Measurements from ENCODE around the gene OTUB1. TPM values are rescaled to one million over a fixed set of nuclear protein-coding genes. Genes with fewer than 3 reads are reported as not detected.
A peak's percentile ranks its signal among the peaks of the same experiment; 100 is the strongest.
"Not testable (repeated sequence)": the region's sequence is repeated elsewhere in the genome, so short reads cannot be mapped to it uniquely, and the experiment has no call there.

OTUB1 gene
- total RNA-seq, 3 donors from 2014 or later (not counting 1 experiment from before 2014, with no cell fraction given) = 73.6 to 88.9 (median 82.4) TPM

DNA sequence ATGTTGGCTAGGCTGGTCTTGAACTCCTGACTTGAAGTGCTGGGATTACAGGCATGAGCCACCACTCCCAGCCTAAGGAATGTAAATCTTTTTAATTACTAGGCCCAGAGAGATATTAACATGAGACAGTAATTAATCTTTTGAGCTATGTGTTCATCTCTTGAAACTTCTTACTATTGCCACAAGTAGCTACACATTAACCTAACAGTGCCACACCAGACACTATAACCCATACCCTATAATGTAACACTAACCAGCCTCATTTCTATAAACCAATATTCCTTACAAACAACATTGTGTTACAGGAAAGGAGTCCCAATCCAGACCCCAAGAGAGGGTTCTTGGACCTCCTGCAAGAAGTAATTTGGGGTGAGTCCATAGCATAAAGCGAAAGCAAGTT, 19.8 kb upstream of the OTUB1 start:
- no peak for DNase-seq
- Histone ChIP-seq H3K4me1 (ENCODE audit: control insufficient read depth, insufficient read depth, low read length) (peaks cover 16% of the 10 kb centered on the region), H3K4me3 (ENCODE audit: low read length) (no peak overlapping the region), H3K36me3 (ENCODE audit: control insufficient read depth, insufficient read depth, low read length) (no peaks in the 10 kb centered on the region), H3K27me3 (ENCODE audit: control insufficient read depth, insufficient read depth, low read length) (peaks cover 2% of the 10 kb centered on the region), H3K27ac (ENCODE audit: low read length) (no peak overlapping the region), H3K9me3 (ENCODE audit: control insufficient read depth, insufficient read depth, low read length) (no peaks in the 10 kb centered on the region)
- H3K9me3 Mint-ChIP-seq = no peaks in the 10 kb centered on the region
- peaks cover 0 to 3% of the 10 kb centered on the region in 2 donors for H3K27me3 Mint-ChIP-seq (ENCODE audit: low read depth in 2 of 2)
- intact Hi-C loops (cut with micrococcal nuclease) = no loop called here
- TF ChIP-seq, protein P1, sequence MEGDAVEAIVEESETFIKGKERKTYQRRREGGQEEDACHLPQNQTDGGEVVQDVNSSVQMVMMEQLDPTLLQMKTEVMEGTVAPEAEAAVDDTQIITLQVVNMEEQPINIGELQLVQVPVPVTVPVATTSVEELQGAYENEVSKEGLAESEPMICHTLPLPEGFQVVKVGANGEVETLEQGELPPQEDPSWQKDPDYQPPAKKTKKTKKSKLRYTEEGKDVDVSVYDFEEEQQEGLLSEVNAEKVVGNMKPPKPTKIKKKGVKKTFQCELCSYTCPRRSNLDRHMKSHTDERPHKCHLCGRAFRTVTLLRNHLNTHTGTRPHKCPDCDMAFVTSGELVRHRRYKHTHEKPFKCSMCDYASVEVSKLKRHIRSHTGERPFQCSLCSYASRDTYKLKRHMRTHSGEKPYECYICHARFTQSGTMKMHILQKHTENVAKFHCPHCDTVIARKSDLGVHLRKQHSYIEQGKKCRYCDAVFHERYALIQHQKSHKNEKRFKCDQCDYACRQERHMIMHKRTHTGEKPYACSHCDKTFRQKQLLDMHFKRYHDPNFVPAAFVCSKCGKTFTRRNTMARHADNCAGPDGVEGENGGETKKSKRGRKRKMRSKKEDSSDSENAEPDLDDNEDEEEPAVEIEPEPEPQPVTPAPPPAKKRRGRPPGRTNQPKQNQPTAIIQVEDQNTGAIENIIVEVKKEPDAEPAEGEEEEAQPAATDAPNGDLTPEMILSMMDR (IDR thresholded peaks at IDR 0.05) = no peak
- H3K36me3 Mint-ChIP-seq = no peaks in the 10 kb centered on the region
- no peak overlapping the region for H3K27ac Mint-ChIP-seq
- WGBS (ENCODE audit: insufficient coverage) = 100% methylated on average over 1 of the region's 1 CpG
- no peak overlapping the region for H3K4me3 Mint-ChIP-seq
- no peak for ATAC-seq
- H3K4me1 Mint-ChIP-seq = peaks cover 7 to 12% of the 10 kb centered on the region in 2 donors

DNA sequence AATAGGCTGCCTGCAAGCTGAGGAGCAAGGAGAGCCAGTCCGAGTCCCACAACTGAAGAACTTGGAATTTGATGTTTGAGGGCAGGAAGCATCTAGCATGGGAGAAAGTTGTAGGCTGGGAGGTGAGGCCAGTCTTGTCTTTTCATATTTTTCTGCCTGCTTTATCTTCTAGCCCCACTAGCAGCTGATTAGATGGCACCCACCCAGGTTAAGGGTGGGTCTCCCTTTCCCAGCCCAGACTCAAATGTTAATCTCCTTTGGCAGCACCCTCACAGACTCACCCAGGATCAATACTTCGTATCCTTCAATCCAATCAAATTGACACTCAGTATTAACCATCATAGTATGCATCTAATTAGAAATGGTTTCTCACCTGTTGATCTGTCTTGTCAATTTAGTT, 16.8 kb upstream of the OTUB1 start:
- TF ChIP-seq, protein P1 (IDR thresholded peaks at IDR 0.05) = no peak
- Mint-ChIP-seq H3K27ac (no peak overlapping the region), H3K4me1 (peaks cover 0 to 3% of the 10 kb centered on the region in 2 donors), H3K4me3 (no peak overlapping the region), H3K27me3 (ENCODE audit: low read depth in 2 of 2) (peaks cover 0 to 3% of the 10 kb centered on the region in 2 donors), H3K9me3 (no peaks in the 10 kb centered on the region), H3K36me3 (no peaks in the 10 kb centered on the region)
- WGBS (ENCODE audit: insufficient coverage) = 93% methylated on average over 2 of the region's 2 CpGs
- Histone ChIP-seq H3K4me1 (ENCODE audit: control insufficient read depth, insufficient read depth, low read length) (peaks cover 5% of the 10 kb centered on the region), H3K9me3 (ENCODE audit: control insufficient read depth, insufficient read depth, low read length) (no peaks in the 10 kb centered on the region), H3K36me3 (ENCODE audit: control insufficient read depth, insufficient read depth, low read length) (no peaks in the 10 kb centered on the region), H3K27ac (ENCODE audit: low read length) (no peak overlapping the region), H3K4me3 (ENCODE audit: low read length) (no peak overlapping the region), H3K27me3 (ENCODE audit: control insufficient read depth, insufficient read depth, low read length) (peaks cover 4% of the 10 kb centered on the region)
- DNase-seq (no peak), ATAC-seq (no peak)
- intact Hi-C loops (cut with micrococcal nuclease) = no loop called here

DNA sequence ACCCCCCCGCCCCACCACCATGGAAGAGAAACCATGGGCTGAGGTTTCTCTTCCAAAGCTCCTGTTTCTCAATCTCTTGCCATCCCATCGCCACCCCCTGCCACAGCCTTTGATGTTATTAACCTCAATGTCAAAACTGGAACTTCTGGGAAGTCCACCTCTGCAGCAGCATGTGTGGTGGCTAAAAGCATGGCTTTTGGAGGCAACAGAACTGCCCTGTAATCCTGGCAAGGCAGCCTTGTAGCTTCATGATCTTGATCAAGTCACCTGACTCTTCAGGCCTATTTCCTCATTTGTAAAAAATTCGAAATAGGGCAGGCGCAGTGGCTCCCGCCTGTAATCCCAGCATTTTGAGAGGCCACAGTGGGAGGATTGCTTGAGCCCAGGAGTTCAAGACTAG, 15.3 kb upstream of the OTUB1 start:
- Histone ChIP-seq H3K27ac (ENCODE audit: low read length) (no peak overlapping the region), H3K9me3 (ENCODE audit: control insufficient read depth, insufficient read depth, low read length) (no peaks in the 10 kb centered on the region), H3K36me3 (ENCODE audit: control insufficient read depth, insufficient read depth, low read length) (no peaks in the 10 kb centered on the region), H3K4me1 (ENCODE audit: control insufficient read depth, insufficient read depth, low read length) (peaks cover 16% of the 10 kb centered on the region), H3K4me3 (ENCODE audit: low read length) (no peak overlapping the region), H3K27me3 (ENCODE audit: control insufficient read depth, insufficient read depth, low read length) (peaks cover 4% of the 10 kb centered on the region)
- ATAC-seq (no peak), DNase-seq (no peak)
- Mint-ChIP-seq H3K9me3 (no peaks in the 10 kb centered on the region), H3K27ac (no peak overlapping the region), H3K4me3 (no peak overlapping the region), H3K27me3 (ENCODE audit: low read depth in 2 of 2) (no peaks in the 10 kb centered on the region), H3K4me1 (peaks cover 4 to 7% of the 10 kb centered on the region in 2 donors), H3K36me3 (no peaks in the 10 kb centered on the region)
- 67% methylated on average over 5 of the region's 5 CpGs for whole genome bisulfite sequencing (ENCODE audit: insufficient coverage)
- intact Hi-C loops (cut with micrococcal nuclease) = no loop called here
- TF ChIP-seq, protein P1 (IDR thresholded peaks at IDR 0.05) = no peak

DNA sequence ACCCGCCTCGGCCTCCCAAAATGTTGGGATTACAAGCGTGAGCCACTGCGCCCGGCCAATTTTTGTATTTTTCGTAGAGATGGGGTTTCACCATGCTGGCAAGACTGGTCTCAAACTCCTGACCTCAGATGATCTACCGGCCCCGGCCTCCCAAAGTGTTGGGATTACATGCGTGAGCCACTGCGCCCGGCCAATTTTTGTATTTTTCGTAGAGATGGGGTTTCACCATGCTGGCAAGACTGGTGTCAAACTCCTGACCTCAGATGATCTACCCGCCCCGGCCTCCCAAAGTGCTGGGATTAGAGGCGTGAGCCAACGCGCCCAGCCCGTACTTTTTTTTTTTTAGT, 12.4 kb upstream of the OTUB1 start:
- ATAC-seq; intact Hi-C loops (cut with micrococcal nuclease); H3K27me3 ChIP-seq (ENCODE audit: control insufficient read depth, insufficient read depth, low read length); H3K9me3 ChIP-seq (ENCODE audit: control insufficient read depth, insufficient read depth, low read length); H3K9me3 Mint-ChIP-seq; H3K27ac ChIP-seq (ENCODE audit: low read length); DNase-seq; H3K36me3 ChIP-seq (ENCODE audit: control insufficient read depth, insufficient read depth, low read length); H3K27me3 Mint-ChIP-seq (ENCODE audit: low read depth in 2 of 2); H3K36me3 Mint-ChIP-seq: not testable (repeated sequence)
- WGBS (ENCODE audit: insufficient coverage) = 65% methylated on average over 18 of the region's 18 CpGs
- H3K4me1 ChIP-seq (ENCODE audit: control insufficient read depth, insufficient read depth, low read length) = peaks cover 23% of the 10 kb centered on the region
- Mint-ChIP-seq H3K4me3 (peak overlapping the region; percentile 99), H3K27ac (peak overlapping the region; percentile 94 to 96), H3K4me1 (peaks cover 11 to 22% of the 10 kb centered on the region in 2 donors)
- peak overlapping the region; percentile 99 for H3K4me3 ChIP-seq (ENCODE audit: low read length)

Data from natural killer cell (primary cell).